Panc1 (cell line): ENCODE data around the gene RAP2B. TPM values are rescaled to one million over a fixed set of nuclear protein-coding genes. Genes with fewer than 3 reads are reported as not detected.

Experiments
- ATAC-seq: fragments of 200-7000 bp; cut with Tn5 transposase; 2 replicates; pipeline ENCODE4 v1.9.1; 2020; ENCODE audit warnings: mild to moderate bottlenecking, moderate library complexity
- BruUV-seq: library from RNA; stranded (reverse); fragments of 400-500 nt; replicated peaks from 2 replicates; lab custom pipeline; 2021; lab: Mats Ljungman, UMichigan
- CTCF ChIA-PET: fragments of 300-600 bp; sonication (Branson Sonifier 250); formaldehyde crosslinking; loops from one replicate; lab custom pipeline; 2022; ENCODE audit warnings: antibody characterized with exemption; lab: Charles Lee
- POLR2A ChIA-PET: fragments of 300-600 bp; sonication (Branson Sonifier 250); formaldehyde crosslinking; loops from one replicate; lab custom pipeline; 2022; ENCODE audit warnings: antibody characterized with exemption; lab: Charles Lee
- DNase-seq: peaks from one replicate; pipeline ENCODE4 v3.0.0-alpha.2; 2010; ENCODE audit warnings: low read depth, low spot score
- H3K27ac ChIP-seq: 2 replicates; pipeline ENCODE4 v1.5.1; 2011; ENCODE audit warnings: mild to moderate bottlenecking, low read length, inconsistent platforms
- H3K27me3 ChIP-seq: fragments of 200-500 bp; sonication (Bioruptor generic); 2 replicates; pipeline ENCODE4 v1.6.0; 2014; ENCODE audit warnings: low read length, inconsistent platforms; ENCODE audit not compliant: control insufficient read depth, insufficient read depth
- H3K36me3 ChIP-seq: fragments of 200-500 bp; sonication (Bioruptor generic); 2 replicates; pipeline ENCODE4 v1.5.1; 2014; ENCODE audit warnings: inconsistent platforms, mild to moderate bottlenecking, low read length, moderate library complexity; ENCODE audit not compliant: control insufficient read depth, insufficient read depth
- H3K4me1 ChIP-seq: 2 replicates; pipeline ENCODE4 v1.5.1; 2011; ENCODE audit warnings: inconsistent platforms, mild to moderate bottlenecking, low read length, moderate library complexity; ENCODE audit not compliant: control insufficient read depth, insufficient read depth
- H3K4me3 ChIP-seq, 2 experiments: 2 replicates each; pipeline ENCODE4 v1.5.1; 2011 to 2012; ENCODE audit warnings: low read depth in 2 of 2, low read length in 2 of 2, mild to moderate bottlenecking in 2 of 2, inconsistent platforms in 1 of 2, moderate library complexity in 1 of 2
- H3K9me3 ChIP-seq: fragments of 200-500 bp; sonication (Bioruptor generic); 2 replicates; pipeline ENCODE4 v1.5.1; 2014; ENCODE audit warnings: low read depth, mild to moderate bottlenecking, inconsistent platforms, low read length, moderate library complexity; ENCODE audit not compliant: control insufficient read depth, insufficient read depth
- CTCF ChIP-seq: fragments of 450-650 bp; IDR thresholded peaks from 2 replicates; pipeline ENCODE4 v1.5.1; 2017; ENCODE audit warnings: mild to moderate bottlenecking
- POLR2AphosphoS5 ChIP-seq: IDR thresholded peaks from 2 replicates; pipeline ENCODE4 v1.6.1; 2012; ENCODE audit warnings: mild to moderate bottlenecking, low read depth, low read length, moderate library complexity
- REST ChIP-seq, 2 experiments: IDR thresholded peaks; 2 replicates each; pipeline ENCODE4 v1.6.1; 2011 to 2012; ENCODE audit warnings: low read depth in 2 of 2, control low read depth in 1 of 2, low read length in 1 of 2, mild to moderate bottlenecking in 1 of 2, moderate library complexity in 1 of 2; ENCODE audit not compliant: insufficient read depth in 1 of 2
- SIN3A ChIP-seq: IDR thresholded peaks from 2 replicates; pipeline ENCODE4 v1.6.1; 2012; ENCODE audit warnings: low read depth, mild to moderate bottlenecking, low read length, moderate library complexity, borderline replicate concordance; ENCODE audit not compliant: insufficient read depth
- TCF7L2 ChIP-seq: IDR thresholded peaks from 2 replicates; pipeline ENCODE4 v1.6.1; 2011; ENCODE audit warnings: mild to moderate bottlenecking, low read depth, low read length, inconsistent platforms
- in situ Hi-C: cut with HindIII; loops from 2 replicates; pipeline ENCODE4 v1.10.0; 2016; ENCODE audit warnings: low sequenced_read_pairs, low pct_unique_long_range_greater_than_20kb
- intact Hi-C: fragments of 100-400 bp; cut with micrococcal nuclease; formaldehyde crosslinking; loops from one replicate; pipeline ENCODE4 v1.10.0; 2022; ENCODE audit not compliant: unreplicated experiment
- total RNA-seq: library from RNA; stranded (reverse); gene quantifications from one replicate; pipeline ENCODE4 v1.2.1, GENCODE V29; 2021; ENCODE audit not compliant: unreplicated experiment

The RAP2B gene
- total RNA-seq, 1 experiment from 2014 or later, result 14.7 TPM

DNA sequence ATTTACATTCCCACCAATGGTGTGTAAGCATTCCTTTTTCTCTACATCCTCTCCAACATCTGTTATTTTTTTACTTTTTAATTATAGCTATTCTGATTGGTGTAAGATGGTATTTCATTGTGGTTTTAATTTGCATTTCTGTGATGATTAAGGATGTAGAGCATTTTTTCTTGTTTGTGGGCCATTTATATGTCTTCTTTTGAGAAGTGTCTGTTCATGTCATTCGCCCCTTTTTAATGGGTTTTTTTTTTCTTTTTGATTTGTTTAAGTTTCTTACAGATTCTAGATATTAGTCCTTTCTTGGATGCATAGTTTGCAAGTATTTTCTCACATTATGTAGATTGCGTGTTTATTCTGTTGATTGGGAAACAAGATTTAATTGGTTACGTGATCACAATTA lies 14.2 kb downstream of the RAP2B start:
- Histone ChIP-seq H3K4me3 (no peak overlapping the region), H3K36me3 (no peaks in the 10 kb centered on the region), H3K4me1 (no peaks in the 10 kb centered on the region), H3K27me3 (no peaks in the 10 kb centered on the region), H3K9me3 (no peaks in the 10 kb centered on the region), H3K27ac (no peak overlapping the region)
- TF ChIP-seq REST (IDR thresholded peaks at IDR 0.05; ENCODE audit: insufficient read depth in 1 of 2, low read depth in 2 of 2, low read length in 1 of 2) (no peak), TCF7L2 (no peak), SIN3A (no peak), POLR2AphosphoS5 (no peak), CTCF (no peak)
- DNase-seq (no peak), ATAC-seq (no peak)
- ChIA-PET POLR2A (no interaction called here), CTCF (no interaction called here)
- BruUV-seq, result no TSS peak
- intact Hi-C loops, result no loop called here
- in situ Hi-C loops, result no loop called here

DNA sequence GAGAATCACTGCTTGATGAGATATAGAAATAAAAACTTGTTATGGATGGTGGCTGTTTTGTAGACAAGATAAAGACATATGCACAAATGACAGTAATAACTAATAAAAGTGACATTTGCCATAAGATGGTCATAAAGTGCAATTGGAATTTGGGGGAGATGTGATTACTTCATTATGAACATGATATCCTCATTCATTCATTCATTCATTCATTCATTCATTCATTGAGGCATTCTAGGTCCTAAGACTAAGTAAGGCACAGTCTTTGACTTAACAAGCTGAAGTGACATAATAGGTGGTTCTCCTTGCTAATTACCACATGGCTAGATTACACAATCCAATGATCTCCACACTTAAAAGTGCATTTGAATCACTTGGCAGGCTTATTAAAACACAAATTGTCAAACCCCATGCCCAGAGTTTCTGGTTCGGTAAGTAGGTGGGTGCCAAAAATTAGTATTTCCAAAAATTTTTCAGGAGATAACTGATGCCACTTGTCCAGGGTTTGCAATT lies 18.9 kb downstream of the RAP2B start:
- CTCF ChIA-PET, result no interaction called here
- no peak overlapping the region for H3K4me3 ChIP-seq
- no peak overlapping the region for H3K27ac ChIP-seq
- no peak for DNase-seq
- intact Hi-C loops (no loop called here), in situ Hi-C loops (no loop called here)
- no peak for TF ChIP-seq SIN3A
- TF ChIP-seq POLR2AphosphoS5, result no peak
- no peak for TF ChIP-seq CTCF
- no peak for TF ChIP-seq REST (IDR thresholded peaks at IDR 0.05; ENCODE audit: insufficient read depth in 1 of 2, low read depth in 2 of 2, low read length in 1 of 2)
- TF ChIP-seq TCF7L2, result no peak
- POLR2A ChIA-PET, result no interaction called here
- no peaks in the 10 kb centered on the region for H3K4me1 ChIP-seq
- H3K36me3 ChIP-seq, result no peaks in the 10 kb centered on the region
- no TSS peak for BruUV-seq
- no peaks in the 10 kb centered on the region for H3K9me3 ChIP-seq
- no peak for ATAC-seq
- no peaks in the 10 kb centered on the region for H3K27me3 ChIP-seq
